ENCODE results near the gene OR2C3.
"Not testable (repeated sequence)": the region's sequence is repeated elsewhere in the genome, so short reads cannot be mapped to it uniquely, and the experiment has no call there.

OR2C3 gene

DNA sequence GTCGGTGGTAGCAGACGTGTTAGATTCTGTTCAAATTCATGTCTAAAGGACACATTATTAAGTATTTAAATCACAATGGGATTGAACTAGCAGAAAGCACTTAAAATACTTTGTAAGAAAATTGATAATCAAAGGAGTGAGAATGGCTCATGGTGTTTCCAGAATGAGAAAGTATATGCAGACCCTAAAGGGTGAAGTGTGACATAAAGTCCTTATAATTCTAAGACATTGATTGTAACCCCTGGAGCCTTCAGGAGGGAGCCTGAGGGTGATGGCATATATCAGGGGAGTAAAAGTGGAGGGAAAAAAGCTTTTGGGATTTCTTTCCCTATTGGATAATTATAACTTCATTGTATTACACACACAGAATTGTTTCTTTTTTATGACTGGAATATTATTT, at the start of gene OR2C3:
Gene OR2C3 (minus strand): TSS at position 101 of the 400 bp plus-strand sequence. CDS start 3,929 bp downstream, outside the sequence.
- no peak for DNase-seq (ENCODE audit: low read depth)

DNA sequence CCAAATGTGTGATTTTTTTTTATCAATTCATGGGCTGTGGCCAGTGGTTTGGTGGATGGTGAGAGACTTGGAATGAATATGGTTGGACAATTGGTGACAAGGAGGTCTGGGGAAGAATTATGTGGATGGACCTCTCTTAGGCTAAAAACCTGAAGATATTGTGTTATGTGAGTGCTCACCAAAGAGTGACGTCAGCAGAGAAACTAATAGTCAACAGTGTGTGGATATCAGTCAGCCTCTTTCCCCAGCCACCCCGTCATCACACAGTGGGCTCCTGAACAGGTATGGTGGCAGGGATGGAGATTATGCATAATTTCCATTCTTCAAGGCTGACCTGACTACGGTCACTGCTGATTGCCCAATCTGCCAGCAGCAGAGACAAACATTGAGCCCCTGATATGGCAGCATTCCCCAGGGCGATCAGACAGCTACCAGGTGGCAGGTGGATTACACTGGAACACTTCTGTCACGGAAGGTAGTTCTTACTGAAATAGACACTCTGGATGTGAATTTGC, 42.8 kb upstream of the OR2C3 start:
- no peak for DNase-seq (ENCODE audit: low read depth)

DNA sequence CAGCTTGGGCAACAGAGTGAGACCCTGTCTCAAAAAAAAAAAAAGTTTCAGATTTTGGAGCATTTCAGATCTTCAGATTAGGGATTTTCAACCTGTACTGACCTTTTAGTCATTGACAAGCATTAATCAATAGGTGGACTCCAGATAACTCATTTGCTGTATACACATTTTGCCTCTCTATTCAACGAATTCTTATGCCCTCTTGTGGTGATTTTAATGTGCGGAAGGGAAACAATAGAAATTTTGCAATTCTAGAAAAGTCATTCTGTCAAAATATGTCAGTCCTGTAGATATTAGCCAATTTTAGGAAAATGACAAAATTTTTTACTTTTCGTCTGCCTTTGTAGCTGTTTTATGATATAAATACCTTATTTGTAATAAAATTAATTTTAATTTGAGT, 40.3 kb upstream of the OR2C3 start:
- DNase-seq (ENCODE audit: low read depth): no peak

DNA sequence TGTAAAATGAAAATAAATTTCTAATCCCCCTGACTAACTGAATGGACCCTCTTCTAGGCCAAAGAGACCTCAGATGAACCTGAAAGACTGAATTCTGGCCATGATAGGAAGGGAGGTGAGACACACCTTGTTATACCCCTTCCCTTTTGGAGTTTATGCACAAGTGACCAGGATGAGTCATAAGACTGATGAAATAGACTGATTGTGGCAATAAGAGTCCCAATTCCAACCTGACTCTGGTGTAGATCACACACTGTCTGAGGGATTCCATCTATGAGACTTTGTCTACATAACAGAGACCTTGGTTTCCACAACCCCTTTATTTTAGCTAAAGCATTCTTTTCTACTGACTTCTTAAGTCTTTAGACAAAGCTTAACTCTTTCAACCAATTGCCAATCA, 38.4 kb upstream of the OR2C3 start:
- DNase-seq (ENCODE audit: low read depth): no peak

DNA sequence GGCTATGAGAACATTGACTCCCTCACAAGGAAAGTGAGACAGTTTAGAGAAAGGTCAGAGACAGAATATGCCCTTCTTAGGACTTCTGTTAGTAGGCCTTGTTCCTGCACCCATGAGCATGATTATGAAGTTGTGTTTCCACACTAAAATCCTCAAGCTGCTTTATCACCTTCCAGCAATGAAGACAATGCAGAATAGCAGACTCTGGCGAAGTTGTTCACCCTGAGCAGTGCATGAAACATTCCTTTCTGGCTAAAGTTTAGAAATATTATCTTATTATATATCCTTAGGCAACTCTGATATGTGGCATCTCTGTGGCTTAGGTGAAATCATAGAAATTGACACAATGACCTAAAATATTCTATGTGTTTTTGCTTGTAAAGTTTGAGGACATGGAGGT, 38.0 kb upstream of the OR2C3 start:
- no peak for DNase-seq (ENCODE audit: low read depth)

DNA sequence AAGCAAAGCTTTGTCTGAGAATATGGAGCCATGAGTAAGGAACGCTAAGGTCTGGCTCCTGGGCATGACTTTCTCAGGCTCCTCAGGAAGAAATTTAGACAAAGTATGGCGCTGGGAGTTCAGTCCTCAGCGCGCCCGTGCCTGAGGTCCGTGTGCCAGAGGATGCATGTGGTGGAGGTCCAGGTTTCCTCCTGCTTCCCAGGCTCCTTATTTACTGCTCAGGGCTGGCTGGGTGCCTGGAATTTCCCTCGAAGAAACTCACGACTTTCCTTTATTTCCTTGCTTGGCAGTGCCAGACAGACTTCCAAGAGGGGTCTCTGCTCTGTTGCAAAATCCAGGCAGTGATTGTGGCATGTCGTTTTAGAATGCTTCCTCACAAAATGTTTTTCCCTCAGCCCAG, 26.0 kb upstream of the OR2C3 start:
- DNase-seq (ENCODE audit: low read depth): no peak

DNA sequence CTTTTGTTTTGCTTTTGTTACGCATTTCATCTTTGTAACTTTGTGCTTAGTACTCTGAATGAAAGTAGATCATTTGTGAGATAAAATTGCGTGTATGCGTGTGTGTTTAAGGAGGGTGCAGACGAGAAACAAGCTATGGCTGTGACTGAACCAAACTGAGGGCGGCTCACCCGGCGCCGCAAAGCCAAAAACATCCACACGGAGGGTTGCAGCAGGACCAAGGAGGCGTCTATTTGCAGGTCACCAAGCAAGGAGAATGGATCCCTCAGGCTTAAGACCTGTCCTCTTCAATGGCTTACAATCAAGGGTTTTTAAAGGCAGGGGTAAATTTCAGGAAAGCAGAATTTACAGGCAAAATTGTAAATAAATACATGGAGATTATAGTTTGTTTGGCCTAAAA, 25.5 kb upstream of the OR2C3 start:
- no peak for DNase-seq (ENCODE audit: low read depth)

DNA sequence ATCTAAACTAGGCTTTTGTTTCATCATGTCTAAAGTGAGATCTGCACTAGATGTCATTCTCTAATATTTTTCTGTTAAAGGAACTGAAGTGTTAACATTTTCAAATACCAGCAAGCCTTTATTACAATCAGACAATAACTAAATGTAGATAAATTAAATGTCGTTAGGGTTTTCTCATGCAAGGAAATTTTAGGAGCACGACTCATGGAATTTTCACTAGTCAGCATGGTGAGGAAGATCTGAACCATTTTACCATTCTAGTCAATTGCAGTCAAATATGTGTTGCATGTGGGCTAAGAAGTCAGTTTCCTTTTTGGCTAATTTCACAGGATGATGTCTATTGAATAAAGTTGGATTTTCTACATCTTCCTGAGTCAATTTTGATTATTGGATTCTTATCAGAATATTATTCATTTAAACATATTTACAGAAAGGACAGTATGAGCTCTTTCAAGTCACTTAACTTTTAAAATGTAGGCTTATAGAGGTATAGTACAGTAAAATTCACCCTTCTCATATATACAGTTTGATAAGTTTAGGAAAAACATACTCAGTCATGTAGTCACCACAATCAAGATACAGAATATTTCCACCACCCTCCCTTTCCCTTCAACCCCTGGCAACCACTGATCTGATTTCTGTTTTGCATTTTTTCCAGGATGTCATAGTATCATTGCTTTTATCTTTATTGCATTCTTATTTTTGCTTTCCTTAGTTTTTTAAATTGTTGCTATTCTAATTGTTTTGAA, 21.9 kb upstream of the OR2C3 start:
- DNase-seq (ENCODE audit: low read depth): no peak

DNA sequence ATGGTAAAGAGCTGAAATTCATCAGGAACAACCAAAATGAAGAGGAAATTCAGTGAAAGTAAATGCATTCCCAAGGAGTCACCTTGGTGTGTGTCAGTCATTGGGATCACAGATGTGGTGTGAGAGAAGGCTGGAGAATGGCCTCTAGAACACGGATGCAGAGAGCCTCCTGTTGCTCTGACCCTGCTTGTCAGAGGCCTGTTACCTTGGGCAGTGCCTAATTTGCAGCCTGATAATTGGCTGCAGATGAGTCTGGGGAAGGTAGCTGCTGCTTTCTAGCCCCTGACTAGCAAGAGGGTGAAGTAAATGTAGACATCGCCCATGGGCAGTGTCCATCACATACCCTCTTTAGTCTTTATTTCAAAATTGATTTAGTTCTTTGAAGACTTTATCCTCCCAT, 16.0 kb upstream of the OR2C3 start:
- DNase-seq (ENCODE audit: low read depth): no peak

DNA sequence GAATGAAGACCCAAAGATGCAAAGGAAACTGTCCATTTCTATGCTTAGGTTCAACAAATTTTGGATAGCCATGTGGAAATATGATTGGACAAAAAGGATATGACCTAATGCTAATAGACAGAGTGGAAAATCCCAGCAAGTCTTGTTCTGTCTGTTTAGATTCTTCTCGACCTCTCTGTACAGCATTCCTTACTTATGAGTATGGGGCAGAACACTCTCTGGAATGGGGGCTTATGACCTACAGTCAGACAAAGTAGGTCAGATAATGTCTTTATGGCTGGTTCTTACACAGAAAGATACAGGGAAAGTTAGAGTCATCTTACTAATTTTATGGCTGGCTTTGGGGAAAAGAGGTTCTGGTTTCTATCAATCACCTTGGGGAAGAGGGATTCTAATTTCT, 15.5 kb upstream of the OR2C3 start:
- no peak for DNase-seq (ENCODE audit: low read depth)

DNA sequence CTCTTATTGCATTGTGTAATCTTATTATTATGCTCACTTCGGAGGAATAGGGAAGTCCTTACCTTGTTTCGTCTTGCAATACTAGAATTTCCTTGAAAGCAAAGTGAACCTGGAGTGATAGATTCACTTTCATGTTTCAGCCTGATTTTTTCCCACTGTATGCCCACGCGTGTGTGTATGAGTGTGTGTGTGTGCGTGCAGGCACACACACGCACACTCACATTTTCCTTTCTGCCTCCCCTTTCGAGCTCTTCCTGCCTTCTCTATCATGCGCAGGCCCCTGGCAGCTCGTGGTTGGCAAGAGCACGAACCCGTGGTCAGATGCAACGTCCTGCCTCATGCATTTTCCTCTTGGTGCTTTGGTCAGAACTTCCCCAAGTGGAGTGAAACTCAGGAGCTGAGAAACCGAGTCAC, 12.5 kb upstream of the OR2C3 start, which contains the start of gene GCSAML:
Gene GCSAML (plus strand): TSS at position 366 of the 414 bp plus-strand sequence. CDS start 58 bp downstream, outside the sequence.
- DNase-seq (ENCODE audit: low read depth): no peak

DNA sequence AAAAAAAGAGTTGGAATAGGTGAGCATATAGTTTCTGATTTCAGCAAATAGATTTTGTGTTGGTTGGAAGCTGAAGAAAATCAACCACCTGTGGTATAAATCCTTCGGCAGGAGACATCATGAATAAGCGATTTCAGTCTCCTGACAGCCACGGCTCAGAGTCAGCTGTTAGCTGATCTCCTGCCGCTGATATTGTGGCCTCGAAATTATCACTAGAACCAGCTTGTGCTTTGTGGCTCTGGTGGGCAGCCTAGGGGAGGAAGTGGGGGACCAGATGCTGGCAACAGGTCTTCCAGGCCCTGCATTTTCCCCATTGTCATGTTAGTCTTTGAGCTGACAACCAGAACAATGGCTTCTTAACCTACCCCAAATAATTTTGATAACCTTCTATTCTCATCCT, 11.9 kb upstream of the OR2C3 start:
- DNase-seq (ENCODE audit: low read depth): no peak

DNA sequence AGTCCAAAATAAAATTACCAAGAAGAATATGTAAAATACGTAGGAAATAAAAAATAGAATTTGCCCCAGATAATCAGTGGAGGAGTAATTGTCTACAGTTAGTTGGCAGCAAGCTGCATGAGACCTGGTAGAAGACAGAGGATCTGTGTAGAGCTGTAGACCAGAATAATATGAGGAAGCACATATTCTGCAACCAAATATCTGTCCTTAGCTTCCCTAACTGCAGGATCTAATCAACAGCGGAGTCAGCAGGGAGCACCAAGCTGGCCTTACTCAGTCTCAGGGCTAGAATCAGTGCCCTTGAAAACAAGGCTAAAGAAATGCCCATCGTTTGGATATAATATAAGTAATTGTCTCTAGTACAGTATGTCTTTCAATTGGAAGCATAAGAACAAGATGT, 6.6 kb upstream of the OR2C3 start:
- no peak for DNase-seq (ENCODE audit: low read depth)

DNA sequence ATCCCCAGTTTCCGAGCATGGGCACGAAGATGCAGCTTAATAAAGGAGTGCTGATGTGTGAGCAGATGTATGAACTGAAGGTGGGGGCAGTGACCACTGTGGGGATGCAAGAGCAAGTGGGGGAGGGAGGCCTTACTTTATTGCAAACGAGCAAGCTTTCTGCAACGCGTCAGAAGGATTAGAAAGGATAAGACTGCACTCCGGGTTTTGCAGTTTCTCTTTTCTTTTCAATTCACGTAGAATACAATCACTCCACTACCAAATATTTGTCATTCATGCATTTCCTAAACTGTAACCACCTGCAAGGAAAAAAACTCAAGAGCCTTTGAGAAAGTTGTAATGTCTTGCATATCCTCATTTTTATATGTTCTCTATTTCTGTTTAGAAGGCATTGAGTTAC, 4.3 kb upstream of the OR2C3 start:
- no peak for DNase-seq (ENCODE audit: low read depth)

DNA sequence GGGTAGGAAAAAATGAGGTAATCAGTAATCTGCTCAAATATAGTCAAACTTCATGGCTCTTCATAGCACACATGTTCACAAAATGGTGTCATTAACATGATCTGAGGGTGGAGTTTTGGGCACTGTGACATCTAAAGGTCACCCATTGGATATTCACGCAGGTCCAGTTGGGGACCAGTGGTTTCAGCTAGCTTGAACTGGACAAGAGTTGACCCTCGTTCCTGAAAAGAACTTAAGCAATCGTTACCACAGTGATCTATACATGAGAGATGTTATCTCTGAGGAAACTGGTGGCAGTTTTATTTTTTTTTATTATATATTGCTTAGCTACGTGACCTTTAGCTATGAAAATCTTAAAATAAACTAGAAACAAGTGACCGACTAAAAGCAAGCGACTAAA, 3.0 kb upstream of the OR2C3 start:
- no peak for DNase-seq (ENCODE audit: low read depth)

DNA sequence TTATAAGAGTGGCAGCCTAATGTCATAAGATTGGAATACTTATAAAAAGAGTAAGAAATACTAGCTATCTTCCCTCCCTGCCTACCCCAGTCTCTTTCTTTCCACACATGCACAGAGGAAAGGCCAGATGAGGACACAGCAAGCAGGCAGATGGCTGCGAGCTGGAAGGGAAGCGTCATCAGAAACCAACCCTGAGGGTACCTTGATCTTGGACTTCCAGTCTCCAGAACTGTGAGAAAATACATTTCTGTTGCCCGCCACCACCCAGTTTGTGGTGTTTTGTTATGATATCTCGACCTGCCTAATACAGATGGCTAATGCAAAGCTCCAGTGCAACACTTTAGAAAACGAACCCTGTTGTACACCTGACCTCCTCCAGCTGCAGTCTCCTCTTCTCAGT, 2.3 kb upstream of the OR2C3 start:
- no peak for DNase-seq (ENCODE audit: low read depth)

DNA sequence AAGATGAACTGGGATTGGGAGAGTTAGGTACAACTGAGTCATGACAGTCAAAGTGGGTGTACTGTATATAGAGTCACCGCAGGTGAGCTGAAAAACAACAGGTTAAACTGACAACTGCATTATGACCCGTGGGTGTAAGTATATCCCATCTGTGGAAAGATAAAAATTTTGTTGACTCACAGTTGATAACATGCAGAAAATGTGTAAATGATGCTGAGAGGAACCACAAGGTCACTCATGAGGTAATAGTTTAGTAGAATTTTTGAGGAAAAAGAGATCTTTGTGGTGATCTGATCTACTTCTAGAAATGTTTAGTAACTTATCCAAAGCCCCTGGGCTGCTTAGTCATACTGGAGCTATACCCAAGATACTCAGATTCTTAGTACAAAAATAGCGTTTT, 838 bp downstream of the OR2C3 start:
- DNase-seq (ENCODE audit: low read depth): no peak

DNA sequence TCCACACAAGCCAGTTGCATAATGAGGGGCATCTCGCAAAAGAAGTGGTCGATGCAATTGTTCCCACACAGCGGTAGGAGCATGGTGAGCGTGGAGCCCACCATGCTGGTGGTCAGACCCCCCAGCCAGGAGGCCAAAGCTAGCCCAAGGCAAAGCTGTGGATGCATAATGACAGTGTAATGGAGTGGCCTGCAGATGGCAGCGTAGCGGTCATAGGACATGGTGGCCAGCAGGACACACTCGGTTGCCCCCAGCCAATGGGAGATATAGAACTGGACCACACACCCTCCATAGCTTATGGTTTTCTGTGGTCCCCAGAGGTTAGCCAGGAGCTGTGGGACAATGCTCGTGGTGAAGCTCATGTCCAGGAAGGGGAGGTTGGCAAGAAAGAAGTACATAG, 4.3 kb downstream of the OR2C3 start:
- DNase-seq (ENCODE audit: low read depth): no peak

DNA sequence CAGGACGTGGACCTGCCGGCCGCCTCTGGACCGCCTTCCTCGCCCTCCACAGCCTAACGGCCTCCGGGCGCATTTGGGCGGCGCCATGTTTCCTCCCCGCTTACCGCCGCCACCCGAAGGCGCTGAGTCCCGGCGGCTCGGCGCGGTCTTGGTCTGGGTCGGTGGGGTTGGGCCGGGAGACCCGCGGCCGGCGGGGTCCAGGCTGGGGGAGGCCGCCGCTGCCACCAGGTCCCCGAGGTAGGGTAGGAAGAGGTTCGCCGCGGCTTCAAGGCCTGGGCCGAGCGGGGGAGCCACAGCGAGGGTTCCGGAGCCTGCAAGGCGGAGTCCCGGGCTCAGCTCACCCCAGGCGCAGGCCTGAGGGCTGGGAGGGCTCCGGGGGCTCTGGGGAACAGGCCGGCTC, 5.5 kb downstream of the OR2C3 start:
- DNase-seq (ENCODE audit: low read depth): no peak

DNA sequence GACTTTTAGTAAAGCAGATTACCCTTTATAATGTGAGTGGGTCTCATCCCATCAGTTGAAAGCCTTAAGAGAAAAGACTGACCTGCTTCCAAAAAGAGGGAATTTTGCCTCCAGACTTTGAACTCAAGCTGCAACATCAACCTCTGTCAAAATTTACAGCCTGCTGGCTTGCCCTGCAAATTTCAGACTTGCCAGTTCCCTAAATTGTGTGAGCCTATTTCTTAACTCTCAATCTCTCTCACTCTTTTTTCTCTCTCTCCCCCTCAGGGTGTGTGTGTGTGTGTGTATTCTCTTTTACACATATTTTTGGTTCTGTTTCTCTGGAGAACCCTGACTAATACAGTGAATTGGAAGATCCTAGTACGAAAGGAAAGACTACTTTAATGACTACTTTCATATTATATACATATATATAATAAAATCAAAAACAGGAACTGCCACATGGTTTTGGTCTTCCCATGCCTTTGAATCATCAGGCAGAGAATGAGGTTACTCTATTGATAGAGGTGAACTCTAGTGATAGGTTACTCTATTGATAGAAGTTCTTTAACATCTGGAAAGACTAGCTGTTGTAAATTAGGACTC, 6.4 kb downstream of the OR2C3 start:
- DNase-seq (ENCODE audit: low read depth): no peak

DNA sequence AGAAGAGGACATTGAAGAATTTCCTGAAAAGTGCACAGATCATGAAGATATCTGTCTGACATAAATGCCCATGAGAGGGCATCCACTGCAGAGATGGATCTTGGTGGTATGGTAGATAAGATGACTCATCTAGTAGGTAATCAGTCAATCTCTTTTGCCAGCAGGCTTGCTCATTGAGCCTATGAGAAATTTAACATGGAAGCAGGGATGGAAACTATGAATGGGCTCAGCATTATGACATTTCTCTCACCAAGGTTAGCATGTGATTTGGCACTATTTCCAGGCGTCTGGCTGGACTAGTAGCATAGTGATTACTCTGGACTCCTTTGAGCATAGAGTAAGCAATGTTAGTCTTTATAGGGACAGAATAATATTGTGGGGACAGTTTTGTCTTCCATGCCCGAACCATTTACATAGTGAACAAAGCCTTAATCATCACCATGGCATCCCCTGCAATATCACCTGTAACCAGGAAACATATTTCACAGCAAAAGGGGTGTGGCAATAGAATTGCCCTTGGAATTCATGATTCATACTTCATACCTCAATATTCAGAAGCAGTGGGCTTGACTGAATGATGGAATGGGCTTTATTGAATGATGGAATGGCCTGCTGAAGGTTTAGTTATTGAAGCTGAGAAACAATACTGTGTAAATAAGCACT, 7.3 kb downstream of the OR2C3 start:
- no peak for DNase-seq (ENCODE audit: low read depth)

DNA sequence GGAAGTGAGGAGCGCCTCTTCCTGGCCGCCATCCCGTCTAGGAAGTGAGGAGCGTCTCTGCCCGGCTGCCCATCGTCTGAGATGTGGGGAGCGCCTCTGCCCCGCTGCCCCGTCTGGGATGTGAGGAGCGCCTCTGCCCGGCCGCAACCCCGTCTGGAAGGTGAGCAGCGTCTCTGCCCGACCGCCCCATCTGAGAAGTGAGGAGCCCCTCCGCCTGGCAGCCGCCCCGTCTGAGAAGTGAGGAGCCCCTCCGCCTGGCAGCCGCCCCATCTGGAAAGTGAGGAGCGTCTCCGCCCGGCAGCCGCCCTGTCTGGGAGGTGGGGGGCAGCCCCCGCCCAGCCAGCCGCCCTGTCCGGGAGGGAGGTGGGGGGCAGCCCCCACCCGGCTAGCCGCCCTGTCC, 14.4 kb downstream of the OR2C3 start:
- not testable (repeated sequence) for DNase-seq (ENCODE audit: low read depth)

DNA sequence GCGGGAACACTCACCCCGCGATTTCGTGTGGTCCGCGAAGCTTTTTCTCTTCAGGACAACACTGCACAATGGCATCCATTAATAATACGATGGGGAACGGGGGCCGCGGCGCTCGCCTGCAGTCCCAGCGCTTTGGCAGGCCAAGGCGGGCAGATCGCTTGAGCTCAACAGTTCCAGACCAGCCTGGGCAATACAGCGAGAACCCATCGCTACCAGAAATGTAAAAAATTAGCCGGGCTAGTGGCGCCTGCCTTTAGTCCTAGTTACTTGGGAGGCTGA, 17.7 kb downstream of the OR2C3 start:
- DNase-seq (ENCODE audit: low read depth): no peak
